NCI-H510A treated with DMSO at 0.1 percent for 48 hours (cell line): ENCODE measurements around the gene COA1.
"Not testable (repeated sequence)": the region's sequence is repeated elsewhere in the genome, so short reads cannot be mapped to it uniquely, and the experiment has no call there.

ENCODE experiments used
- DNase-seq: peaks from one replicate; lab custom pipeline; 2025; lab: John Stamatoyannopoulos, UW

The COA1 gene

DNA sequence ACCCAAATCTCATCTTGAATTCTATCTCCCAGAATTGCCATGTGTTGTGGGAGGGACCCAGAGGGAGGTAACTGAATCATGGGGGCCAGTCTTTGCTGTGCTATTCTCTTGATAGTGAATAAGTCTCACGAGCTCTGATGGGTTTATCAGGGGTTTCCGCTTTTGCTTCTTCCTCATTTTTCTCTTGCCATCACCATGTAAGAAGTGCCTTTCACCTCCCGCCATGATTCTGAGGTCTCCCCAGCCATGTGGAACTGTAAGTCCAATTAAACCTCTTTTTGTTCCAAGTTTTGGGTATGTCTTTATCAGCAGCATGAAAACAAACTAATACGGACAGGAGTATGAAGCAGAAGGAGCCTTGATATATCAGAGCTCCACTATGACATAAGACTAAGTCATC is 41.5 kb downstream of the COA1 start:
- not testable (repeated sequence) for DNase-seq

DNA sequence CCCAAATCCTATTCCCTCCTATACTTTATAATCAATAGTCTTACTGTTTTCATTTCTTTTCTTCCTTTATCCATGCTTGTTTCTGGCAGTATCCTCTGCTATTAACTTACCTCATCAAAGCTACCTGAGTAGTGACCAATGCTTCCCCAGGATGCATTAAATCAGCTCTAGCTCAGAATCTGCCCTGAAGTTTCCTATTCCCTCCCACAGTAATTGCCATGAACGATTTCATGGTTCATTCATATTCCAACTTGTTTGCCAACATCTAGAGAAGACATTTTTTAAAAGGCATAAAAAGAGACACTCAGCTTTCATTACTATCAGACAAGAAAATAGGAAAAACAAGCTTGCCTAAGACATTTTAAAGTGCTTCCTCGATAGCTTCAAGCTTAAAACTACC is 42.3 kb downstream of the COA1 start:
- DNase-seq = no peak

DNA sequence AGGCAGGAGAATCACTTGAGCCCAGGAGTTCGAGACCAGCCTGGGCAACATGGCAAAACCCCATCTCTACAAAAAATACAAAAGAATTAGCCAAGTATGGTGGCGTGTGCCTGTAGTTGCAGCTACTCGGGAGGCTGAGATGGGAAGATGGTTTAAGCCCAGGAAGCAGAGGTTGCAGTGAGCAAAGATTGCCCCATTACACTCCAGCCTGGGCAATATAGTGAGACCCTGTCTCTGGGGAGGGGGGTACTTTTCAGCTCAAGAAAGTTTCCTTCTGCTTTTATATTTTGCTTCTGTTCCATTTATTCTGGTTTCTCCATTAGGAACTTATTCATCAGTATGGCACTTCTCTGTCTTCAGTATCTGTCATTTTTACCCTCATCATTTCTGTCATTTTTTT is 48.6 kb downstream of the COA1 start:
- DNase-seq = no peak

DNA sequence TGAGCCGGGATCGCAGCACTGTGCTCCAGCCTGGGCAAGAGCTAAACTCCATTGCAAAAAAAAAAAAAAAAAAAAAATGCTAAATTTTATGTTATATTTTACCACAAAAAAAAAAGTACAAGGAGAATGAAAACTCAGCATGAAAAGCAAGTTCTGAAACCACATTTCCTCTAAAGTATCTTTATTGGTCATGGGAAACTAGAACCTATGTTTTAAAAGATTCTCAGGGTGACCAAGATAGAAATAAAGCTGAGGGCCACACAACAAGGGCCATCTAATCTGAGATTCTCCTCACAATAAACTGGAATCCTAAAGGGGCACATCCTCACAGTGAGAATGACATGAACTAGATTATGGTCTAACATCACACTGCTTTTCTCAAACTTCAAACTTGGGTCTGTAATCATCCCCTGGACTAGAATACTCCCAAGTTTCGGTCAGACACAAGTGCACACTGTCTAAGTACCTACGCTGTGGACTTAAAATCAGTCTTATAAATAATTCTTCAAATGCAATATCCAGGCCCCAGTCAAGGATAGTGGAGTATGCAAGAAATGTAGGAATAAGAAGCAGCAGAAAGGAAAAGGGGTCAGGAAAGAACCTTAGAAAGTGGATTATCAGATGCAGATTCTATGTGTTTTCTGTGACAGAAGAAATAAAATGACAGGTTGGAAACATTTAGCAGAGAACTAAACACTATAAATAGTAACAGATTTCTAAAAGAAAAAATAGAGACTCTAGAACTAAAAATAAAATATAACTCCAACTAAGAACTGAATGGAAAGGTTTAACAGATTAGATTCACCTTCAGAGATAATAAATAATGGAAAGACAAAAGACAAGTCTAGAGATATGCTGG is 49.9 kb downstream of the COA1 start:
- DNase-seq = no peak

DNA sequence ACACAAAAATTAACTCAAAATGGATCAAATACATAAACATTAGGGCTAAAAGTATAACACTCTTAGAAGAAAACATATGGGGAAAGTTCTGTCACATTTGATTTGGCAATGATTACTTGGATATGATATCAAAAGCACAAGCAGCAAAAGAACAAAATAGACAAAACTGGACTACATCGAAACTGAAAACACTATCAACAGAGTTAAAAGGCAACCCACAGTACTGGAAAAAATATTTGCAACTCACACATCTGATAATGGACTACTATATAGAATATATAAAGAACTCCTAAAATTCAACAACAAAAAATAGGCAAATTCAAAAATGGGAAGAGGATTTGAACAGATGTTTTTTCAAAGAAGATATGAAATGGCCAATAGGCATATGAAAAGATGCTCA is 51.0 kb downstream of the COA1 start:
- no peak for DNase-seq

DNA sequence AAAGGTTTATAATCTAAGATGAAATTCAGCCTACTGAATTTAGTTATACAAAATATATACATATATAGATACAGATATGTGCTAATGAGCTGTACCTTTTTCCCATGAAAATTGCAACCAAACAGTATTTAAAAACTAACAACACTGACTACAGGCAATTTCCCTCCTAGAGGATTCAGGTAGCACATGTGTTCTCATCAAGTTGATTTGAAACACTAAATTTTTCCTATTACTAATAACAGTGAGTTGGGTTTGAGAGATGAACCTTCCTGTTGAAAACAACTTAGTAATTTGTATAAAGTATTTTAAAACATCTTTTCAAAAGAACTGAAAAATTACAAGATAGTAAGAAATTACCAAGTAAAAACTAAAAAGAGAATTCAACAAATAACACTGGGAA is 51.5 kb downstream of the COA1 start:
- no peak for DNase-seq

DNA sequence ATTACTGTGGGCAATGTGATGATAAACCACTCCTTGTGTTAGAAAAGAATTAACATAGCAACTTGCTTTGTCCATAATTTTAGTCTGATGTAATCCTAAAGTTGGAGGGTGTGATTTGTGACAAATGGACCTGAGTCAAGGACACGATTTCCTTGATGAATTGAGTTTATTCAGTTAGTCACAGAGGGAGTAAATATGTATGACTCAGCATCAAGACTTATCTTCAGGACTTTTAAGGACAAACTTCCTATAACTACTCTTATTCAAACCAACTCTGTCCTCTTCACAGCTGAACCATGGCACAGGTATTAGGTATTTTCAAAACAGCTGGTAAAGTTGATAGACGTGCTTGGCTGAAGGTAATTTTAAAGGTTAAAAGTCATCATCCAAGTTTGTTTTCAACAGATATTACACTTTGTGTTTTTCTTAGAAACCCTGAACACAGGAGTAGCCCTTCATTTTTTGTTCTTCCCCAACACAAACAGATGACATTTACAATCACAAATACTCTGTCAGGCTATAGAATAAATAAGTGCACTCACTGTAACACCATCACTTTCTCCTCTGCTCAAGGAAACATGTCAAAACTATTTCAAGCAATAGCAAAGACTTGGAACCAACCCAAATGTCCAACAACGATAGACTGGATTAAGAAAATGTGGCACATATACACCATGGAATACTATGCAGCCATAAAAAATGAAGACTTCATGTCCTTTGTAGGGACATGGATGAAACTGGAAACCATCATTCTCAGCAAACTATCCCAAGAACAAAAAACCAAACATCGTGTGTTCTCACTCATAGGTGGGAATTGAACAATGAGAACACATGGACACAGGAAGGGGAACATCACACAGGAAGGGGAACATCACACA is 54.5 kb downstream of the COA1 start:
- DNase-seq = no peak

DNA sequence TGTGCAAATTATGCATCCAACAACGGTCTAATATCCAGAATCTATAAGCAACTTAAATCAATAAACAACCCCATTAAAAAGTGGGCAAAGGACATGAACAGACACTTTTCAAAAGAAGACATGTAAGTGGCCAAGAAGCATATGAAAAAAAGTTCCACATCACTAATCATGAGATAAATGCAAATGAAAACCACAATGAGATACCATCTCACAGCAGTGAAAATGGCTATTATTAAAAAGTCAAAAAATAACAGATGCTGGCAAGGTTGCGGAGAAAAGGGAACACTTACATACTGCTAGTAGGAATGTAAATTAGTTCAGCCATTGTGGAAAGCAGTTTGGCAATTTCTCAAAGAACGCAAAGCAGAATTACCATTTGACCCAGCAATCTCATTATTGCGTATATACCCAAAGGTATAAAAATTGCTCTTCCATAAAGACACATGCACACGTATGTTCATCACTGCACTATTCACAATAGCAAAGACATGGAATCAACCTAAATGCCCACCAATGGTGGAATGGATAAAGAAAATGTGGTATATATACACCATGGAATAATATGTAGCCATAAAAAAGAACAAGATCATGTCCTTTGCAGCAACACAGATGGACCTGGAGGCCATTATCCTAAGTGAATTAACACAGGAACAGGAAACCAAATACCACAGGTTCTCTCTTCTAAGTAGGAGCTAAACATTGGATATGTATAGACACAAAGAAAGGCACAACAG is 55.9 kb downstream of the COA1 start:
- not testable (repeated sequence) for DNase-seq

DNA sequence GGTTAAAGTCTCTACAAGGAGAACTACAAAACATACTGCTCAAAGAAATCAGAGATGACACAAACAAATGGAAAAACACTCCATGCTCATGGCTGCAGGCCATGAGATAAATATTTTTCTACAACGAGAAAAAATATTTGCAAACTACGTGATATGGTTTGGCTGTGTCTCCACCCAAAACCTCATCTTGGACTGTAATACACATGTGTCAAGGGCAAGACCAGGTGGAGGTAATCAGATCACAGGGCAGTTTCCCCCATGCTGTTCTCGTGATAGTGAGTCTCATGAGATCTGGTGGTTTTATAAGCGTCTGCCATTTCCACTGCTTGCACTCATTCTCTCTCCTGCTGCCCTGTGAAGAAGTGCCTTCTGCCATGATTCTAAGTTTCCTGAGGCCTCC is 57.8 kb downstream of the COA1 start:
- no peak for DNase-seq

DNA sequence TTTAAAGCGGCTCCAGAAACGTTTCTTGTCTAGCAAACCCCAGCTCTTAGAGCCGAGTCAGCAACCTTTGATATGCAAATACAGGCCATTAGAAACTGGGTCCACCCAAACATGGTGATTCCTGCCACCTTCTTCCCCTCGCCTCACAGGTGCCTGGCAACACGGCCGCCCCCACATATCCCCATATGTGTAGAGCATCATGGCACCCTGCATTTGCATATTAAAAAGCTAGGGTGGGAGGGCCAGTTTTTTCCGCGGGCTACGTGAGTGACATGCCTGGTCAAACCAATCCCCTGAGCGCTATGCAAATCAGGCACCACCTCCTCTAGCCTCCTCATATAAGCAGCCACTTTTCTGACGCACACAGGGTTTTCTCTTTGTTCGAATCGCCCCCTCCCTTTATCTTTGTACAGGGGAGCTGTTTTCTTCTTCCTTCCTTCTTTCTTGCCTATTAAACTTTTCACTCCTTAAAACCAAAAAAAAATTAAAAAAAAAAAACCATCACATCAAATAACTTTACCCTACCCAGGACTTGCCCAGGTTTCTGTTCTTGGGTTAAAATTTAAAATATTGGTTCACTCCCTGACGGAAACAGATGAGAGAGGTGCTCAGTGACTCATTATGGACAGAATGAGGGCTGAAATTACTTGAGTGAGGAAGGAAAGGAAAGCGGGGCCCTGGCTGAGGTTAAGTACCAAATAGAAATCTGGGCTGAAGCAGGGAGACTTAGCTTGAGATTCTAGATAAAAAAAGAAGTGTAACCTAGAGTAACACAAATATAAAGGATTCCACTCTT is 59.8 kb downstream of the COA1 start:
- no peak for DNase-seq

DNA sequence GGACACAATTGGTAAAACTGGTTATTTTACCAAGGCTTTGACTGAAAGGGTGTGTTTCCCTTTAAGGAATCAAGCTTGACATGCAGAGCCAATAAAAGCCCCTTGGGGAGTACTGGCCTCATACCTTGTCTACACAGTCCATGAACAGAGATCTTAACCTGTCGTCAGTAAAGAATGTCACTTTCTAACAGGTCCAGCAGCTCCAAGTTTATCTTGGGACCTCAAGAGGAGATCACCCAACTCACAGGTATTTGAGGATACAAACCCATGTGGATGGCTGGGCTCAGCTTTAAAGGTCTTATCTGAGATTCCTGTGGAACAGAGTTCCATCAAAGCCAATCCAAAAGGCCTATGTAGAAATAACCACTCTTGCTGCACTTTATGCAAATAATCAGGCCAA is 61.3 kb downstream of the COA1 start:
- no peak for DNase-seq

DNA sequence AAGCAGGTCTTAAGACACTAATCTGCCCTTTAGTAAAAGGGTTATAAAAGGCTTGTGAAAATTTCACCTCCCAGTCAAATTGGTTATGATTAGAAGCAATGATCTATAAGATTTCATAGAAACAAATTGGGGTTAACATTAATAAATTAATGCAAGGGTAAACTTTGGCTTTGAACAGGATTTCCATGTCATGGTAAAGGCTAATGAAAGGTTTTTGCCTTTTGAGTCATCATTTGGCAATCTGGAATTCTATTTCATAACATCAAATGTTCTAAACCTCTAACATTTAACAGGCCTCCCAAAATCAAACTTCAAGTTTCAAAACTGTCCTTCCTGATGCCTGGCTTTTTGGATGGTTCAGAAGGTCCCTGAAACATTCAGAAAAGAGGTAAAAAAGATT is 62.4 kb downstream of the COA1 start:
- no peak for DNase-seq

DNA sequence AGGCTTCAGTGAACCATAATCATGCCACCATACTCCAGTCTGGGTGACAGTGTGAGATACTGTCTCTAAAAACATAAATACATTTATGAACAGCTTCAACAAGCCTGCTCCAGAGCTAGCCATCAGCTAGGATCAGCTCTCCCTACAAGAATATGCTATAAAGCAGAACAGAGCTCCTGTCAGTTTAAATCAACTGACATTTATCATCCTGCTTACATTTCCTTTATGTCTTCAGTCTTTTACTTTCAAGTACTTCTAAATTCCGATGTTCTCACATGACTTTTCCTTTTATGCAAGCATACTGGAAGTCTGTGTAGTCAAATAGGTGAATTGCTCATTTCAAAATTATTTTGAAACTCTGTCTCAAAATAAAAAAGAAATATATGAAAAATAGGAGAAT is 64.6 kb downstream of the COA1 start:
- no peak for DNase-seq

DNA sequence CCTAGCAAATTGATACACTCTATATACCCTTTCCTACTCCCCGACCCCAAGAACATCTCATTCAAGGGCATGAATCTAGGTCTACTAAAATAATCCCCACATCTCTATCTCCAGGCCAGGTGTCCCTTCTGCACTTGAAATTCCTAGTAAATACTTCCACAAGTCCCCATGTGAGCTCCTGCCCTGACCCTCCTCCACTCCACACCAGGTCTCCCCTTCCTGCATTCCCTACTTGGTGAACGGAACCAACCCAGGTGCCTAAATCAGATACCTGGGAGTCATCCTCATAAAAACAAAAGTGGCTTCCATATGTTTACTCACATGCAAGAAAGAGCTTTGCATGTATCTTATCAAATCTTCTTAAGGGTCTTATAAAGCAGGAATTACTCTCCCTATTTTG is 69.2 kb downstream of the COA1 start:
- no peak for DNase-seq

DNA sequence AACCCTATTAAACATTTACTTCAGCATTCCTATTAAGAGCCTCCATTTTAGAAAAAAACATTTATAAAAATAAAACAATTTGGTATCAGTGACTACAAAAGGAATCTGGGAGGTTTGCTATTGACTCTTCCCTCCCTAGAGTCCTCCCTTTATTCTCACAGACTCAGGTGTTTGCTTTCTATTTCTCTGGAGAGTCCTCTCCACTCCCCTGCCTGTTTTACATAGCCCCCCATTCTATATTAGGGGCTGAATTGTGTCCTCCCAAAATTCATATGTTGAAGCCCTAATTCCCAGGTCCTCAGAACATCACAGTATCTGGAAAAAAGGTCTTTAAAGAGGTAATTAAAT is 69.8 kb downstream of the COA1 start:
- no peak for DNase-seq

DNA sequence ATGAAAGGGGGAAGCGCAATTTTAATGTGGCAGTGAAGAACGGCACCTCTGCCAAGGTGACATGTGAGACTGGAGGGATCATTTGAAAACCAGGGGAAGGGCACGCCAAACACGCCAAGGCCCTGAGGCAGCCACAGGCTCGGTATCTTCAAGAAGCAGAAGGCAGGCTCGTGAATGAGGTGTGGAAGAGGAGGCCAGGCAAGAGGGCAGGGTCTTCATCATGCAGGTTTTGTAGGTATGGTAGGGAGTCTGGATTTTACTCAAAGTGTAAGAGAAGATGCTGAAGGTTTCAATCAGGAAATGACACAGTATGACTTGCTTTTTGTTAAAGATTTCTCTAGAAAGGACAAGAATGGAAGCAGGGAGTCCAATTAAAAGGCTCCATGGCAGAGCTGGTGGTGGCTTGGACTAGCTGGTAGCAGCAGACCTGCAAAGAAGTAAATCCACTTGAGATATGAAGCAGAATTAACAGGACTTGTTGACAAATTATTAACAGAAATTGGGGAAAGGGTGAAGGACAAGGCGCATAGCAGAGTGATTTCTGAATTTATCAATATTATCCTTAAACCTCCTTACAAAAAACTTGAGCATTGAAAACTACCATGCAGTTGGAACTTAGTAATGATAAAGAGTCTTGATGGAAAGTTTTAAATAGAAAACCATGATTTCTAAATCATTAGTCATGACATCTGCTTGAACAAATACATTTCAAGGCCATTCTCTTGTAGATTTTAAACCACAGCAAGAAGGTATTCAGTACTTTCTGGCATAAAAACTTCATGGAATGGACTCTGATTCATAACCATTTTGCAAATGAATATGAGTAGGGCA is 70.4 kb downstream of the COA1 start:
- DNase-seq = no peak

DNA sequence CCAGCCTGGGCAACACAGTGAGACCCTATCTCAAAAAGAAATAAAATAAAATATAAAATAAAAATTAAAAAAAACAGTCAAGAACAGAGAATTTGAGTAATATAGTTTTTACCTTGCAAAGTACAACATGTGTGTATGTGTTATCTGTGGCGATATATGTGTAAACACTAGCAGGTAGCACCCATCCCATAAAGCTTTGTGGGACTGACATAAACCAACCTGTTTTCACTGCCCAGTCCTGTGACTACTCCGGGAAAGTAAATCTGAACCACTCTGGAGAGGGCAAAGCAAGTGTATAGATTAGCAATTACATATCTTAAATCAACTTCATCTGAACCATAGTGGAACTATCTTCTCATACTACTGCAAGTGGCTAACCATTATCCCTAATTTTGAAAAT is 72.3 kb downstream of the COA1 start:
- DNase-seq = no peak

DNA sequence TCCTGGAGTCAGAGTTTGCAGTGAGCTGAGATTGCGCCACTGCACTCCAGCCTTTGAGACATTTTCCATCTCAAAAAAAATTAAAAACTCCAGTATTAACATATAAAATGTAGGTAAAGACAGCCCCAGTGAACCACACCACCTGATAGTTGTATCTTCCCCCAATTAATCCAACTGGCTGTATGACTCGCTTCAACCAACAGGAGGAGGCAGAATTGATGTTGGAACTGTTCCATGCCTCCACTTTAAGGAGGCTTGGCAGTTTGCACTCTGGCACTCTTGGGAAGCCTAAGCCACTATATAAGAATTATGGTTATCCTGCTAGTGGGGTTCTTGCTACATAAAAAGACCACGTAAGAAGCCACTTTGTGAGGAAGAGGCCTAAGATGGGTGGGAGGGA is 73.7 kb downstream of the COA1 start:
- no peak for DNase-seq

DNA sequence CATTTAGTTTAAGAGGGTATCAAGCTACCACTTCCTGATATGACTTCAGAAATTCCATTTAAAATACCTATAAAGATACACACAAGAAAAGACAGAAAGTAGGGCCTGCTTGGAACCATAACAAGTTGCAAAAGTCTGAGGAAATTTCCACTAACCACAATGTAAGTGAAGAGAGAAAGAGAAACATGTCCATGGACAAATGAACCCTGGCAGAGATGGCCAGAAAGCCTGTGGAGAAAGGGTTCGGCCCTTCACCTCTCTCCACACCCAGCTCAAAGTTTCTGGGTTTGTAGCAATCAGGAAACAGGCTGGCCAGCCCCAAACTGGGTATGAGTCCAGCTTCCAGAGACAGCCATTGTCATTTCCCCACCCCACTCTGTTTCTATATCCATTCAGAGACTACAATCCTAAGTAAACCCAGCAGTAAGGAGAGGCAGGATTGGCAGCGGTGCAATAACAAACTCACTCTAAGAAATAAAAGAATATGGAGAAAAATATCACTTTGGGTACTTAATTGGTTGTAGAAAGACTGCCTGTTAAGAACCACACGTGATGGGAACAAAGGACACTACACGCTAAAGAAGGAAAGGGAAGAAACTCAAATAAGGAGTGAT is 75.3 kb downstream of the COA1 start:
- no peak for DNase-seq

DNA sequence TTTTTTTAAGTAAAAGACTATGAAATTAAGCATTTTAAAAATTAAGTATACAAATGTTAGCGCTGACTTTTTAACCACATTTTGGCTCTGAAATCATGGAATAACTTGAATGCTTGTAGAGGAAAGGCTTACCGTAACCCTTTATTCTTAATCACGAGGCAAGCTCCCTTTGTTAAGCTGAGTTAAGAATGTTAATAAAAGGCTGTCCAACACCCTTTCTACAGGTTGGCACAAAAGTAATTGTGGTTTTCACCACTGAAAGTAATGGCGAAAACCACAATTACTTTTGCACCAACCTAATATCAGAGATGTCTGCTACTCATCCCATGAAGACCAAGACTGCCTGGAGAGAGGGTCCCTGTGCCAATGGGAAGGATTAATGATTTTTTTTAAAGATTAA is 75.9 kb downstream of the COA1 start:
- no peak for DNase-seq

DNA sequence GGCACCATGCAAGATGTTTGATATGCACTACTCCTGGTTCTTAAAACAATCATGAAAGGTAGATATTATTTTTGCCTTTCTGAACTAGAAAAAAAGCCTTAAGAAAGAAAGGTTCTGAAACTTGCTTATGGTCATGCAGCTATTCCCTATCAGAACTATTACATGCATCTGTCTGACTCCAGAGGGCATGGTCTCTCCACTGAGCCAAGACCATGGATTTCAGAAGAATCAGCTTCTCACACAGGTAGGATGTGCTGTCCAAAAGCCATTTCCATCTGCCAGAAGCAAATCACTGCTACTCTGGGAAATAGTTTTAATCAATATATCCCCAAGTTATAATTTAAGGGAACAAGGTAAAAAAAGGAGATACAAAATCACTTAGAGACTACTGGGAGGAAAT is 77.0 kb downstream of the COA1 start:
- DNase-seq = no peak
